SK-N-MC (cell line): Measurements from ENCODE around the gene SDK1.

Experiments
- EZH2 ChIP-seq: fragments of 200-600 bp; sonication (generic); IDR thresholded peaks from one replicate; pipeline ENCODE4 v1.6.1; 2017; ENCODE audit warnings: antibody characterized with exemption
- FOXP2 ChIP-seq: optimal IDR thresholded peaks from 2 replicates; pipeline ENCODE3; 2011; ENCODE audit warnings: mild to moderate bottlenecking, moderate library complexity; ENCODE audit not compliant: insufficient read depth; ENCODE audit errors: extremely low read length, control extremely low read depth
- POLR2AphosphoS5 ChIP-seq: IDR thresholded peaks from 2 replicates; pipeline ENCODE4 v1.6.1; 2012; ENCODE audit warnings: mild to moderate bottlenecking, low read depth, low read length, borderline replicate concordance

DNA sequence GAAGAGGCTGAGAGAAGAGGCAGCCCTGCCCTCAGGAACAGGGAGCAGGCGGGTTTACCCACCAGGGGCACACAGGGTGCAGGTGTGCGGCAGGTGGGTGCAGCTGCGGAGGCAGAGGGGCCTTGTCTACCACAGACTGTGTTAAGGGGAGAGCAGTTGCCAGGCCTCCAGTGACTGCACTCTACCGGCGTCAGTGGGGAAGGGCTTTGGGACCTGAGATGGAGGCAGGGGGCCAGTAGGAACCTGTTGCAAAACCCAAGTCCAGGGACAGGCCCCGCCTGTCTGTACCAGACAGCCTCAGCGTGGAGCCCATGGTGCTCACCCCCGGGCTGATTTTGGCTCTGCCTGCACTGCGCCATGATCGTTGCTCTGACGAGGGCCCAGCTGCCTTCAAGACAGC is 873.4 kb downstream of the SDK1 start:
- TF ChIP-seq POLR2AphosphoS5 (no peak), EZH2 (no peak), FOXP2 (no peak)
